Activated CD4-positive, CD25-positive, alpha-beta regulatory T cell treated with anti-CD3 and anti-CD28 coated beads, Interleukin-2, amount 50 U/mL, for 72 hours (primary cell): ENCODE measurements around the gene STPG1.

Experiments used
- DNase-seq: peaks from one replicate; pipeline ENCODE4 v3.0.0; 2021

Gene STPG1

DNA sequence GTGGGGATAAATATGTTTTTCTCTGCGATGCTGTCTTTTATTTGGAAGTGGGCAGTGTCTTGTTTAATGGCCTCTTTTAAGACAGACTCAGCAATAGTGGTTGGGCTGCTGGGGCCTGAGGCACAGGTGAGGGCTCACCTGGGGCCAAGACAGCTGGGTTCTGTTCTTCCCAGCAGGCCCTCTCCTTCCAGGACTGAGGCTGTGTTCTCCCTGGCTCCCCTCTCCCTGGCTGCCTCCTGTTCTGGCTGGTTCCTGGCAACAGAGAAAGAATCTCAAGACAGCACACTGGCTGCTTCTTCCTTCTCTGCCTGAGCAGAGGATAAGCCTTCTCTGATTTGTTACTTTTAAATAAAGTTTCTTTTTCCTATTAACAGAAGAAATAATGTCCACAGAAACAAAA is 101.8 kb downstream of the STPG1 start:
- DNase-seq: no peak

DNA sequence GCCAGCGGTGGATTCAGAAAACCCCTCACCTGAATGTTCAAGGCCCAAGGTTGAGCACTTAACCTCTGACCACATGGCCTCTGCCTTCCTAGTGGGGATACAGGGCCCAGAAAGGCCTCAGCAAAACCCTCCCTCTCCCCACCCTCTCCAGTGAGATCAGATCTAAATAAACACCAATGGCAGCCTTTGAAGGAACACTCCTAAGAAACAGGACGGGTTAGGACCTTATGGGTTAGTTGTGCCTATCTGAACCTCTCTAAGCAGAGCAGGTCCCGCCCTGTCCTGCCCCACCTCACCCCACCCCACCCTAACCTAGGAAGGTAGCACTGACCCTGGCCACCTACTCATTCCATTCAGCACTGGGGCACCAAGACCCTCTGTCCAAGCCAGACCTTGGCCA is 102.3 kb downstream of the STPG1 start:
- DNase-seq: no peak

- no peak for DNase-seq
Measured at GRCh38 chr1:24309762-24310485, 103.7 kb downstream of the STPG1 start.

- no peak for DNase-seq
Measured at GRCh38 chr1:24308365-24309015, 105.1 kb downstream of the STPG1 start.
